Measurements from ENCODE around the gene GOLGA8B.

DNA sequence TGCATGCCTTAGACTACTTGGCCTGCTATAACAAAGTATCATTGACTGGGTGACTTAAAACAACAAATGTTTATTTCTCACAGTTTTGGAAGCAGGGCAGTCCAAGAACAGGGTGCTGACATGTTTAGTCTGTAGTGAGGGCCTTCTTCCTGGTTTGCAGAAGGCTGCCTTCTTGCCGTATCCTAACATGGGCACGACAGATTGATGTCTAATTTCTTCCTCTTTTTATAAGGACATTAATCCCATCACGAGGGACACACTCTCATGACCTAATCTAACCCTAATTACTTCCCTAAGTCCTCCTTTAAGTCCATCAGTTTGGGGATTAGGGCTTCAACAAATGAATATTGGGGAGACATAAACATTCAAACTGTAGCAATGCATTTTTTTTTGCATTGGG lies 10.9 kb upstream of the GOLGA8B start:
- TF ChIP-seq POLR2A (IDR thresholded peaks at IDR 0.05; ENCODE audit: low read length) (no peak), GATA1 (IDR thresholded peaks at IDR 0.05; ENCODE audit: low read depth, low read length) (no peak)

Measured in erythroblast (primary cell).